Measurements from ENCODE around the gene PMP22. TPM values are rescaled to one million over a fixed set of nuclear protein-coding genes. Genes with fewer than 3 reads are reported as not detected.

Gene PMP22
- total and polyA plus RNA-seq, 2 of the 13 experiments (the other 11 are each of a cell fraction or from before 2014, with no cell fraction given) = 5.7 to 6.2 TPM

DNA sequence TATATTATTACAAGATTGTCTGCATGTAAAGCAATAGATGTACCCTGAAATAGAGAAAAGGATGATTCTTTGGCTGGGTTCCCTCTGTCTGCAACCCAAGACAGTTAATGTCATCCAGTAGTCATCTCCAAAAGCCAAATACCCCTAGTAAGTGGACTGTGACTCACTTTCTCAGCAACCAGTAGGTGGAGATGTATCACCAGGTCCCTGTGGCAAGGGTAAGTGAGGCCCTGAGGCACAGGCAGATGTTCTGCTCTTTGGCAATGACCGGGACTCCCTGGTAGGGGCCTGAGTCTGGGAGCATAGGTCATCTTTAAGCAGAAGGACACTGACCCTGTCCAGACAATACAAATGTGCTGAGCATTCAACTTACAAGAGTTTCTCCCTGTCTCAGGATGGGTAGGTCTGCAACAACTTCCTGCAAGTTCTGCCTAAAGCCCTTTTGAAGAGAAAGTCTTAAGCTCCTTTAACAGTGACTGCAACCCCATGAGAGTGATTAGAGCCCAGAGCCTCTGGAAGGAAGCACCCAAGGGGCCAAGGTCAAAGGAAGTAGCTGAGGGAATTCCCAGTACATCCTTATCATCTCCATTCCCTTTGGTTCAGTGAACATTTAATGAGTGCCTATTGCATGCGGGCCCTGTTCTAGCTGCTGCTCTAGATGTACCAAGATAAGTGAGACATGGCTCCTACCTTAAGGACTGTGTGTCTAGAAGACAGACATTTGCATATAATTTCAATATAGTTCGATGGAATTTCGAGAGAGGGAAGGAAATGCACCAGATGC is 31.9 kb downstream of the PMP22 start (continued):
- TF ChIP-seq, protein P1, sequence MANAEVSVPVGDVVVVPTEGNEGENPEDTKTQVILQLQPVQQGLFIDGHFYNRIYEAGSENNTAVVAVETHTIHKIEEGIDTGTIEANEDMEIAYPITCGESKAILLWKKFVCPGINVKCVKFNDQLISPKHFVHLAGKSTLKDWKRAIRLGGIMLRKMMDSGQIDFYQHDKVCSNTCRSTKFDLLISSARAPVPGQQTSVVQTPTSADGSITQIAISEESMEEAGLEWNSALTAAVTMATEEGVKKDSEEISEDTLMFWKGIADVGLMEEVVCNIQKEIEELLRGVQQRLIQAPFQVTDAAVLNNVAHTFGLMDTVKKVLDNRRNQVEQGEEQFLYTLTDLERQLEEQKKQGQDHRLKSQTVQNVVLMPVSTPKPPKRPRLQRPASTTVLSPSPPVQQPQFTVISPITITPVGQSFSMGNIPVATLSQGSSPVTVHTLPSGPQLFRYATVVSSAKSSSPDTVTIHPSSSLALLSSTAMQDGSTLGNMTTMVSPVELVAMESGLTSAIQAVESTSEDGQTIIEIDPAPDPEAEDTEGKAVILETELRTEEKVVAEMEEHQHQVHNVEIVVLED (CRISPR knock-in tag; IDR thresholded peaks at IDR 0.05; ENCODE audit: borderline replicate concordance) = no peak
- TF ChIP-seq NRL (CRISPR knock-in tag; IDR thresholded peaks at IDR 0.05; ENCODE audit: borderline replicate concordance) (no peak), MEIS1 (CRISPR knock-in tag; IDR thresholded peaks at IDR 0.05; ENCODE audit: borderline replicate concordance) (no peak), ARNT (IDR thresholded peaks at IDR 0.05) (no peak), ZNF138 (CRISPR knock-in tag; IDR thresholded peaks at IDR 0.05; ENCODE audit: low read depth) (no peak), SRF (IDR thresholded peaks at IDR 0.05; ENCODE audit: low read depth, low read length) (no peak), ARID2 (CRISPR knock-in tag; IDR thresholded peaks at IDR 0.05; ENCODE audit: borderline replicate concordance) (no peak), GATAD2A (CRISPR knock-in tag; IDR thresholded peaks at IDR 0.05) (0 out of 2 replicates have a peak, but pooled peaks have one; percentile 20), PHF5A (CRISPR knock-in tag; IDR thresholded peaks at IDR 0.05; ENCODE audit: low read depth, unreplicated experiment) (no peak), JUND (CRISPR knock-in tag; IDR thresholded peaks at IDR 0.05) (no peak), ZNF761 (CRISPR knock-in tag; conservative IDR thresholded peaks at IDR 0.05) (no peak), MAFK (conservative IDR thresholded peaks at IDR 0.05 in 1 of 2, IDR thresholded peaks at IDR 0.05 in 1 of 2; ENCODE audit: low read length in 2 of 2) (peak in 1 of 2 experiments; percentile 15; a peak in 1 of 4 replicates), ZNF737 (CRISPR knock-in tag; IDR thresholded peaks at IDR 0.05; ENCODE audit: borderline replicate concordance) (no peak)
- TF ChIP-seq, protein P2, sequence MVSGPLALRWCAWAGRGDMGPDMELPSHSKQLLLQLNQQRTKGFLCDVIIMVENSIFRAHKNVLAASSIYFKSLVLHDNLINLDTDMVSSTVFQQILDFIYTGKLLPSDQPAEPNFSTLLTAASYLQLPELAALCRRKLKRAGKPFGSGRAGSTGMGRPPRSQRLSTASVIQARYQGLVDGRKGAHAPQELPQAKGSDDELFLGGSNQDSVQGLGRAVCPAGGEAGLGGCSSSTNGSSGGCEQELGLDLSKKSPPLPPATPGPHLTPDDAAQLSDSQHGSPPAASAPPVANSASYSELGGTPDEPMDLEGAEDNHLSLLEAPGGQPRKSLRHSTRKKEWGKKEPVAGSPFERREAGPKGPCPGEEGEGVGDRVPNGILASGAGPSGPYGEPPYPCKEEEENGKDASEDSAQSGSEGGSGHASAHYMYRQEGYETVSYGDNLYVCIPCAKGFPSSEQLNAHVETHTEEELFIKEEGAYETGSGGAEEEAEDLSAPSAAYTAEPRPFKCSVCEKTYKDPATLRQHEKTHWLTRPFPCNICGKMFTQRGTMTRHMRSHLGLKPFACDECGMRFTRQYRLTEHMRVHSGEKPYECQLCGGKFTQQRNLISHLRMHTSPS (CRISPR knock-in tag; IDR thresholded peaks at IDR 0.05; ENCODE audit: low read depth) = no peak
- TF ChIP-seq, protein P3, sequence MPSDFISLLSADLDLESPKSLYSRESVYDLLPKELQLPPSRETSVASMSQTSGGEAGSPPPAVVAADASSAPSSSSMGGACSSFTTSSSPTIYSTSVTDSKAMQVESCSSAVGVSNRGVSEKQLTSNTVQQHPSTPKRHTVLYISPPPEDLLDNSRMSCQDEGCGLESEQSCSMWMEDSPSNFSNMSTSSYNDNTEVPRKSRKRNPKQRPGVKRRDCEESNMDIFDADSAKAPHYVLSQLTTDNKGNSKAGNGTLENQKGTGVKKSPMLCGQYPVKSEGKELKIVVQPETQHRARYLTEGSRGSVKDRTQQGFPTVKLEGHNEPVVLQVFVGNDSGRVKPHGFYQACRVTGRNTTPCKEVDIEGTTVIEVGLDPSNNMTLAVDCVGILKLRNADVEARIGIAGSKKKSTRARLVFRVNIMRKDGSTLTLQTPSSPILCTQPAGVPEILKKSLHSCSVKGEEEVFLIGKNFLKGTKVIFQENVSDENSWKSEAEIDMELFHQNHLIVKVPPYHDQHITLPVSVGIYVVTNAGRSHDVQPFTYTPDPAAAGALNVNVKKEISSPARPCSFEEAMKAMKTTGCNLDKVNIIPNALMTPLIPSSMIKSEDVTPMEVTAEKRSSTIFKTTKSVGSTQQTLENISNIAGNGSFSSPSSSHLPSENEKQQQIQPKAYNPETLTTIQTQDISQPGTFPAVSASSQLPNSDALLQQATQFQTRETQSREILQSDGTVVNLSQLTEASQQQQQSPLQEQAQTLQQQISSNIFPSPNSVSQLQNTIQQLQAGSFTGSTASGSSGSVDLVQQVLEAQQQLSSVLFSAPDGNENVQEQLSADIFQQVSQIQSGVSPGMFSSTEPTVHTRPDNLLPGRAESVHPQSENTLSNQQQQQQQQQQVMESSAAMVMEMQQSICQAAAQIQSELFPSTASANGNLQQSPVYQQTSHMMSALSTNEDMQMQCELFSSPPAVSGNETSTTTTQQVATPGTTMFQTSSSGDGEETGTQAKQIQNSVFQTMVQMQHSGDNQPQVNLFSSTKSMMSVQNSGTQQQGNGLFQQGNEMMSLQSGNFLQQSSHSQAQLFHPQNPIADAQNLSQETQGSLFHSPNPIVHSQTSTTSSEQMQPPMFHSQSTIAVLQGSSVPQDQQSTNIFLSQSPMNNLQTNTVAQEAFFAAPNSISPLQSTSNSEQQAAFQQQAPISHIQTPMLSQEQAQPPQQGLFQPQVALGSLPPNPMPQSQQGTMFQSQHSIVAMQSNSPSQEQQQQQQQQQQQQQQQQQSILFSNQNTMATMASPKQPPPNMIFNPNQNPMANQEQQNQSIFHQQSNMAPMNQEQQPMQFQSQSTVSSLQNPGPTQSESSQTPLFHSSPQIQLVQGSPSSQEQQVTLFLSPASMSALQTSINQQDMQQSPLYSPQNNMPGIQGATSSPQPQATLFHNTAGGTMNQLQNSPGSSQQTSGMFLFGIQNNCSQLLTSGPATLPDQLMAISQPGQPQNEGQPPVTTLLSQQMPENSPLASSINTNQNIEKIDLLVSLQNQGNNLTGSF (CRISPR knock-in tag; IDR thresholded peaks at IDR 0.05) = no peak
- TF ChIP-seq, protein P4, sequence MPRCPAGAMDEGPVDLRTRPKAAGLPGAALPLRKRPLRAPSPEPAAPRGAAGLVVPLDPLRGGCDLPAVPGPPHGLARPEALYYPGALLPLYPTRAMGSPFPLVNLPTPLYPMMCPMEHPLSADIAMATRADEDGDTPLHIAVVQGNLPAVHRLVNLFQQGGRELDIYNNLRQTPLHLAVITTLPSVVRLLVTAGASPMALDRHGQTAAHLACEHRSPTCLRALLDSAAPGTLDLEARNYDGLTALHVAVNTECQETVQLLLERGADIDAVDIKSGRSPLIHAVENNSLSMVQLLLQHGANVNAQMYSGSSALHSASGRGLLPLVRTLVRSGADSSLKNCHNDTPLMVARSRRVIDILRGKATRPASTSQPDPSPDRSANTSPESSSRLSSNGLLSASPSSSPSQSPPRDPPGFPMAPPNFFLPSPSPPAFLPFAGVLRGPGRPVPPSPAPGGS (CRISPR knock-in tag; IDR thresholded peaks at IDR 0.05) = no peak
- TF ChIP-seq, protein P5, sequence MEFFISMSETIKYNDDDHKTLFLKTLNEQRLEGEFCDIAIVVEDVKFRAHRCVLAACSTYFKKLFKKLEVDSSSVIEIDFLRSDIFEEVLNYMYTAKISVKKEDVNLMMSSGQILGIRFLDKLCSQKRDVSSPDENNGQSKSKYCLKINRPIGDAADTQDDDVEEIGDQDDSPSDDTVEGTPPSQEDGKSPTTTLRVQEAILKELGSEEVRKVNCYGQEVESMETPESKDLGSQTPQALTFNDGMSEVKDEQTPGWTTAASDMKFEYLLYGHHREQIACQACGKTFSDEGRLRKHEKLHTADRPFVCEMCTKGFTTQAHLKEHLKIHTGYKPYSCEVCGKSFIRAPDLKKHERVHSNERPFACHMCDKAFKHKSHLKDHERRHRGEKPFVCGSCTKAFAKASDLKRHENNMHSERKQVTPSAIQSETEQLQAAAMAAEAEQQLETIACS (CRISPR knock-in tag; IDR thresholded peaks at IDR 0.05) = no peak

Data from HepG2 (cell line).